Stimulated activated CD4-positive, alpha-beta T cell treated with anti-CD3 and anti-CD28 coated beads, Interleukin-1b, Interleukin-23, amount 100 ng/mL, for 1 hour (primary cell): Measurements from ENCODE around the gene OR52E6.

Experiments
- DNase-seq, 2 donors: peaks; one replicate each; pipeline ENCODE4 v3.0.0-alpha.2; 2020; ENCODE audit warnings: low read depth in 2 of 2

The OR52E6 gene

DNA sequence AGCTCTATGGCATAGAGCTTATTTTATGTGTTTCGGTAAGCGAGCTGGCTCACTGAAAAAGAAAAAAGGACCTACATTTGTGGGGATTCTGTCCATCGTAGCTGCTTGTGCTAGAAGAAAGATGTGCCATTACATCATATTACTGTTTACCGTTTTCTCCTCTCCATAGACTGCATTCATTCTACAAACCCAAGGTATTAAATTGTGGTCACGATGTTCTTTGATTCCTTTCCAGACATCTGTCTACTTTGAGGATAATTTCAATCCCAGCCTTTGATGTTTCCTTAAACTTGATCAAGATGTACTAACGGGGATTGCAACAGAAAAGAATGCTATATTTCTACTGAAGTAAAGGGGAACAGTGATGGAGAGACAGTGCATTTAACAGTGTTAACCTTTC is 45.2 kb downstream of the OR52E6 start:
- DNase-seq = no peak

DNA sequence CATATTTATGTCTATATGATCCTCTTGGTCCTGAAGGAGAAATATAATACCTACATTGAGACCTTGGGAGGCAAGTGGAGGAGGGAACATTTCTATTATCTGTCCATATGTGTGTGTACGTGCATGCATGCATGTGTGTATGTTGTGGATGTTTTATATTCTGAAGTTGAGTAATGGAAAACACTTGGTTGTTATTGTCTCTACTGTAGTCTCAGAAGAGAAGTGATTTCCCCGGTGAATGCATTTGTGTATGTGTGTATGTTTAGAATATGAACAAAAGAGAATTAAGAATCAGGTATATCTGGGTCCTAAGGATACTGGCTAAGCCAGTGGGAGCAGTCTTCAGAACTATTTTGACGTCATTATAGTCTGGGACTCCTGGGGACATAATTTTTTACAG is 50.5 kb downstream of the OR52E6 start, which contains the start of gene OR52N1:
TSS of gene OR52N1 (minus strand) at position 101 of the 400 bp plus-strand sequence. CDS start 2,449 bp downstream, outside the sequence.
- no peak for DNase-seq
